PC-9 (cell line): Measurements from ENCODE around the gene TMEM117. TPM values are rescaled to one million over a fixed set of nuclear protein-coding genes. Genes with fewer than 3 reads are reported as not detected.

Experiments used
- BruUV-seq: library from RNA; stranded (reverse); fragments of 400-500 nt; replicated peaks from 2 replicates; lab custom pipeline; 2021; lab: Mats Ljungman, UMichigan
- CTCF ChIA-PET: fragments of 300-600 bp; sonication (Branson Sonifier 250); formaldehyde crosslinking; loops from one replicate; lab custom pipeline; 2022; ENCODE audit warnings: antibody characterized with exemption; lab: Charles Lee
- POLR2A ChIA-PET: fragments of 300-600 bp; sonication (Branson Sonifier 250); formaldehyde crosslinking; loops from one replicate; lab custom pipeline; 2022; ENCODE audit warnings: antibody characterized with exemption; ENCODE audit not compliant: unreplicated experiment; lab: Charles Lee
- DNase-seq, 2 experiments: peaks; one replicate each; pipeline versions ENCODE4 v3.0.0 to v3.0.0-alpha.2; 2015 to 2022; ENCODE audit warnings: mixed read lengths in 1 of 2
- H2AFZ ChIP-seq: fragments of 200-600 bp; sonication (generic); 2 replicates; pipeline ENCODE4 v1.8.1; 2017; ENCODE audit warnings: antibody characterized with exemption
- H3F3A ChIP-seq: fragments of 200-600 bp; sonication (generic); 2 replicates; pipeline ENCODE4 v1.8.1; 2017; ENCODE audit warnings: antibody characterized with exemption, mild to moderate bottlenecking, low read depth; ENCODE audit not compliant: insufficient read depth
- H3K27ac ChIP-seq: fragments of 200-600 bp; sonication (generic); 2 replicates; pipeline ENCODE4 v1.6.1; 2016; ENCODE audit warnings: mixed run types
- H3K27me3 ChIP-seq: fragments of 200-600 bp; sonication (generic); 2 replicates; pipeline ENCODE4 v1.6.1; 2016; ENCODE audit warnings: low read depth, mixed run types; ENCODE audit not compliant: insufficient read depth
- H3K36me3 ChIP-seq: fragments of 200-600 bp; sonication (generic); 2 replicates; pipeline ENCODE4 v1.6.1; 2016; ENCODE audit warnings: low read depth, mixed run types
- H3K4me1 ChIP-seq: fragments of 200-600 bp; sonication (generic); replicated peaks from 2 replicates; pipeline ENCODE4 v1.6.1; 2016; ENCODE audit warnings: mixed run types; ENCODE audit not compliant: insufficient read depth
- H3K4me2 ChIP-seq: fragments of 200-600 bp; sonication (generic); 2 replicates; pipeline ENCODE4 v1.6.1; 2017; ENCODE audit warnings: mixed run types
- H3K4me3 ChIP-seq: fragments of 200-600 bp; sonication (generic); 2 replicates; pipeline ENCODE4 v1.6.1; 2016; ENCODE audit warnings: mixed run types
- H3K79me2 ChIP-seq: fragments of 200-600 bp; sonication (generic); 2 replicates; pipeline ENCODE4 v1.6.1; 2017; ENCODE audit warnings: low read depth, mixed run types
- H3K9me2 ChIP-seq: fragments of 200-600 bp; sonication (generic); 2 replicates; pipeline ENCODE4 v1.8.1; 2017; ENCODE audit warnings: mild to moderate bottlenecking; ENCODE audit not compliant: insufficient read depth
- H3K9me3 ChIP-seq: fragments of 200-600 bp; sonication (generic); 2 replicates; pipeline ENCODE4 v1.8.1; 2016; ENCODE audit warnings: low read depth; ENCODE audit not compliant: insufficient read depth
- H4K20me1 ChIP-seq: fragments of 200-600 bp; sonication (generic); 2 replicates; pipeline ENCODE4 v1.8.1; 2017; ENCODE audit not compliant: insufficient read depth
- CTCF ChIP-seq: fragments of 200-600 bp; sonication (generic); conservative IDR thresholded peaks from 2 replicates; pipeline ENCODE4 v1.6.1; 2017; ENCODE audit warnings: mixed run types, antibody characterized with exemption, mild to moderate bottlenecking, moderate library complexity
- EZH2 ChIP-seq: fragments of 200-600 bp; sonication (generic); IDR thresholded peaks from 2 replicates; pipeline ENCODE4 v1.8.0; 2017; ENCODE audit warnings: antibody characterized with exemption, low read depth
- intact Hi-C: fragments of 100-400 bp; cut with micrococcal nuclease; formaldehyde crosslinking; loops from one replicate; pipeline ENCODE4 v1.10.0; 2022; ENCODE audit not compliant: unreplicated experiment
- total RNA-seq: library from RNA; stranded (reverse); gene quantifications from 2 replicates; pipeline ENCODE4 v1.2.3, GENCODE V29; 2021

Gene TMEM117
- total RNA-seq, 1 experiment from 2014 or later, result 2.0 TPM

- H2AFZ ChIP-seq, result no peak overlapping the region
- H3K79me2 ChIP-seq, result no peaks in the 10 kb centered on the region
- no peaks in the 10 kb centered on the region for H3K9me2 ChIP-seq
- BruUV-seq, result no TSS peak
- no peak for DNase-seq
- no peaks in the 10 kb centered on the region for H3F3A ChIP-seq
- no peaks in the 10 kb centered on the region for H3K4me1 ChIP-seq
- ChIA-PET CTCF (no interaction called here), POLR2A (no interaction called here)
- TF ChIP-seq EZH2 (no peak), CTCF (no peak)
- H3K27me3 ChIP-seq, result no peaks in the 10 kb centered on the region
- no peak overlapping the region for H3K27ac ChIP-seq
- H3K4me3 ChIP-seq, result no peak overlapping the region
- H4K20me1 ChIP-seq, result no peaks in the 10 kb centered on the region
- H3K4me2 ChIP-seq, result no peak overlapping the region
- no peaks in the 10 kb centered on the region for H3K9me3 ChIP-seq
- intact Hi-C loops, result no loop called here
- H3K36me3 ChIP-seq, result no peaks in the 10 kb centered on the region
Observed at GRCh38 chr12:44159216-44159615, 323.3 kb downstream of the TMEM117 start.

- no TSS peak for BruUV-seq
- ChIA-PET CTCF (no interaction called here), POLR2A (no interaction called here)
- DNase-seq, result no peak
- Histone ChIP-seq H3K4me3 (no peak overlapping the region), H3K9me2 (no peaks in the 10 kb centered on the region), H3F3A (no peaks in the 10 kb centered on the region), H3K36me3 (no peaks in the 10 kb centered on the region), H3K9me3 (no peaks in the 10 kb centered on the region), H3K4me2 (no peak overlapping the region), H3K27ac (no peak overlapping the region), H3K27me3 (no peaks in the 10 kb centered on the region), H3K79me2 (no peaks in the 10 kb centered on the region), H4K20me1 (no peaks in the 10 kb centered on the region), H2AFZ (no peak overlapping the region), H3K4me1 (no peaks in the 10 kb centered on the region)
- TF ChIP-seq EZH2 (no peak), CTCF (no peak)
- intact Hi-C loops, result no loop called here
Observed at GRCh38 chr12:44159862-44160261, 324.0 kb downstream of the TMEM117 start.

GRCh38 chr12:44162961-44163360 lies 327.1 kb downstream of the TMEM117 start:
- Histone ChIP-seq H3K9me3 (no peaks in the 10 kb centered on the region), H3K4me3 (no peak overlapping the region), H3K9me2 (no peaks in the 10 kb centered on the region), H3K4me1 (no peaks in the 10 kb centered on the region), H3K36me3 (no peaks in the 10 kb centered on the region), H3F3A (no peaks in the 10 kb centered on the region), H2AFZ (no peak overlapping the region), H4K20me1 (no peaks in the 10 kb centered on the region), H3K27me3 (no peaks in the 10 kb centered on the region), H3K4me2 (no peak overlapping the region), H3K27ac (no peak overlapping the region), H3K79me2 (no peaks in the 10 kb centered on the region)
- TF ChIP-seq EZH2, result no peak
- no peak for TF ChIP-seq CTCF
- intact Hi-C loops, result no loop called here
- no peak for DNase-seq
- BruUV-seq, result no TSS peak
- ChIA-PET CTCF (no interaction called here), POLR2A (no interaction called here)
